K562 (cell line): Measurements from ENCODE around the gene HELZ. TPM values are rescaled to one million over a fixed set of nuclear protein-coding genes. Genes with fewer than 3 reads are reported as not detected.

ENCODE experiments used
- ATAC-seq: fragments of 200-7000 bp; cut with Tn5 transposase; 3 replicates; pipeline ENCODE4 v1.9.1; 2020; ENCODE audit warnings: moderate library complexity
- BruUV-seq: library from RNA; stranded (reverse); fragments of 400-500 nt; replicated peaks from 2 replicates; lab custom pipeline; 2021; lab: Mats Ljungman, UMichigan
- CTCF ChIA-PET: fragments of 300-600 bp; formaldehyde crosslinking; extraction: SDS; loops from one replicate; lab custom pipeline; 2021; ENCODE audit warnings: low intra/inter-chr PET ratio; lab: Yijun Ruan, JAX
- POLR2A ChIA-PET: fragments of 300-600, 350-650 bp; sonication (Branson Sonifier 250); formaldehyde crosslinking; extraction: SDS; loops from one replicate; lab custom pipeline; 2021; ENCODE audit warnings: antibody characterized with exemption, inconsistent platforms; lab: Yijun Ruan, JAX
- DNase-seq, 4 experiments: peaks; one replicate each; pipeline versions ENCODE4 v3.0.0 to v3.0.0-alpha.2; 2011 to 2018; ENCODE audit warnings: low spot score in 3 of 4, mixed read lengths in 3 of 4; ENCODE audit errors: extremely low read depth in 1 of 4
- FAIRE-seq: peaks from 2 replicates; lab custom pipeline; 2011; peaks lifted over from hg19 to GRCh38; lab: Jason Lieb, UNC
- H2AFZ ChIP-seq: 2 replicates; pipeline ENCODE4 v1.6.0; 2011; ENCODE audit warnings: low read depth, low read length, control low read depth, inconsistent platforms
- H3K27ac ChIP-seq: fragments of 200-600 bp; 3 replicates; pipeline ENCODE4 v1.8.0; 2011; ENCODE audit warnings: low read depth, mild to moderate bottlenecking, control low read depth, inconsistent platforms, low read length, moderate library complexity, mixed read lengths; ENCODE audit errors: extremely low read depth
- H3K27me3 ChIP-seq, 2 experiments: fragments of 300-600 bp in 1 of 2; 2 replicates in 1 of 2; 3 replicates in 1 of 2; pipeline versions ENCODE4 v1.6.0 to v1.8.0; 2011; ENCODE audit warnings: inconsistent platforms in 2 of 2, low read length in 2 of 2, mild to moderate bottlenecking in 1 of 2, mixed read lengths in 1 of 2, moderate library complexity in 1 of 2; ENCODE audit not compliant: control insufficient read depth in 2 of 2, insufficient read depth in 2 of 2
- H3K36me3 ChIP-seq: fragments of 300-600 bp; 3 replicates; pipeline ENCODE4 v1.8.0; 2011; ENCODE audit warnings: mild to moderate bottlenecking, low read length, inconsistent platforms; ENCODE audit not compliant: control insufficient read depth, insufficient read depth
- H3K4me1 ChIP-seq, 2 experiments: fragments of 200-600 bp in 1 of 2; replicated peaks in 1 of 2; 2 replicates in 1 of 2; 3 replicates in 1 of 2; pipeline versions ENCODE4 v1.5.1 to v1.8.0; 2011; ENCODE audit warnings: inconsistent platforms in 2 of 2, low read length in 2 of 2, mild to moderate bottlenecking in 1 of 2, mixed read lengths in 1 of 2, moderate library complexity in 1 of 2; ENCODE audit not compliant: control insufficient read depth in 2 of 2, insufficient read depth in 2 of 2
- H3K4me2 ChIP-seq: 2 replicates; pipeline ENCODE4 v1.6.1; 2011; ENCODE audit warnings: low read length, control low read depth, inconsistent platforms, mixed read lengths; ENCODE audit not compliant: insufficient read depth
- H3K4me3 ChIP-seq: fragments of 200-600 bp; sonication (generic), shearing (Covaris generic); 2 replicates; pipeline ENCODE4 v1.5.1; 2016; ENCODE audit warnings: control low read depth, inconsistent platforms
- H3K79me2 ChIP-seq: fragments of 200-600 bp; 3 replicates; pipeline ENCODE4 v1.8.0; 2011; ENCODE audit warnings: low read length, inconsistent platforms; ENCODE audit not compliant: control insufficient read depth, insufficient read depth
- H3K9ac ChIP-seq, 2 experiments: 2 replicates each; pipeline versions ENCODE4 v1.6.0 to v1.6.1; 2011; ENCODE audit warnings: low read depth in 2 of 2, low read length in 2 of 2, control low read depth in 1 of 2, inconsistent platforms in 1 of 2, mild to moderate bottlenecking in 1 of 2, mixed read lengths in 1 of 2; ENCODE audit not compliant: insufficient read depth in 1 of 2
- H3K9me1 ChIP-seq: one replicate; pipeline ENCODE4 v1.6.0; 2011; ENCODE audit warnings: inconsistent platforms, mild to moderate bottlenecking, low read length, moderate library complexity; ENCODE audit not compliant: control insufficient read depth, insufficient read depth
- H3K9me3 ChIP-seq: replicated peaks from 2 replicates; pipeline ENCODE4 v1.5.1; 2011; ENCODE audit warnings: low read depth, low read length, inconsistent platforms; ENCODE audit not compliant: control insufficient read depth, insufficient read depth
- H4K20me1 ChIP-seq: replicated peaks from 2 replicates; pipeline ENCODE4 v1.6.1; 2011; ENCODE audit warnings: low read length, inconsistent platforms, mixed read lengths; ENCODE audit not compliant: control insufficient read depth, insufficient read depth
- DACH1 ChIP-seq: fragments of 450-650 bp; IDR thresholded peaks from 2 replicates; pipeline ENCODE4 v1.6.1; 2018; ENCODE audit not compliant: partially characterized antibody
- FOXA3 ChIP-seq, 2 experiments: fragments of 450-650 bp in 1 of 2; sonication (generic) in 1 of 2; formaldehyde crosslinking; IDR thresholded peaks in 1 of 2; conservative IDR thresholded peaks in 1 of 2; 2 replicates each; pipeline versions ENCODE4 v1.4.0 to v1.8.0; 2020 to 2022; ENCODE audit warnings: mild to moderate bottlenecking in 2 of 2, missing genetic modification reagents in 1 of 2
- FOXJ3 ChIP-seq: sonication (generic); formaldehyde crosslinking; IDR thresholded peaks from 2 replicates; pipeline ENCODE4 v1.4.0; 2020; ENCODE audit warnings: mild to moderate bottlenecking, missing genetic modification reagents
- GTF2F1 ChIP-seq: IDR thresholded peaks from 2 replicates; pipeline ENCODE4 v1.6.1; 2011; ENCODE audit warnings: low read depth, low read length, improper control_type of control experiment
- IRF2 ChIP-seq: sonication (generic); formaldehyde crosslinking; IDR thresholded peaks from 2 replicates; pipeline ENCODE4 v1.8.1; 2022; ENCODE audit warnings: mild to moderate bottlenecking, missing genetic modification reagents
- PTTG1 ChIP-seq: fragments of 450-650 bp; IDR thresholded peaks from 2 replicates; pipeline ENCODE4 v1.6.1; 2016; ENCODE audit warnings: low read depth, mild to moderate bottlenecking, missing genetic modification characterization, missing compliant biosample characterization
- PYGO2 ChIP-seq: fragments of 450-650 bp; IDR thresholded peaks from 2 replicates; pipeline ENCODE4 v1.6.1; 2016; ENCODE audit warnings: mild to moderate bottlenecking, missing genetic modification characterization, moderate library complexity, missing compliant biosample characterization
- RUNX1 ChIP-seq: sonication (generic); IDR thresholded peaks from 2 replicates; pipeline ENCODE4 v1.6.1; 2016; ENCODE audit warnings: antibody characterized with exemption, low read depth
- SAFB2 ChIP-seq: fragments of 200-400 bp; formaldehyde crosslinking; IDR thresholded peaks from 2 replicates; pipeline ENCODE4 v1.6.1; 2018; ENCODE audit warnings: borderline replicate concordance, low read length, low read depth, moderate library complexity; ENCODE audit not compliant: severe bottlenecking
- SMAD4 ChIP-seq: fragments of 250-450 bp; sonication (Bioruptor Pico); conservative IDR thresholded peaks from 2 replicates; pipeline ENCODE4 v1.8.0; 2021; ENCODE audit warnings: inconsistent platforms, mild to moderate bottlenecking, moderate library complexity
- ZNF668 ChIP-seq: fragments of 250-450 bp; sonication (Bioruptor Pico); IDR thresholded peaks from 2 replicates; pipeline ENCODE4 v1.8.0; 2022; ENCODE audit warnings: mild to moderate bottlenecking, inconsistent platforms
- ZZZ3 ChIP-seq: fragments of 450-650 bp; IDR thresholded peaks from 2 replicates; pipeline ENCODE4 v1.6.1; 2016; ENCODE audit warnings: antibody characterized with exemption, mild to moderate bottlenecking, moderate library complexity
- WGBS: fragments of 100-300 bp; shearing (Covaris generic); methylation state at CpG from one replicate; pipeline ENCODE4 v1.1.6; 2016; ENCODE audit warnings: low coverage, mixed read lengths; ENCODE audit not compliant: insufficient coverage; ENCODE audit errors: missing lambda C conversion rate; 5-methylcytosine and 5-hydroxymethylcytosine counted together
- in situ Hi-C: fragments of 300-500 bp; cut with MboI; formaldehyde crosslinking; loops from 4 replicates; pipeline ENCODE4 v1.15.0; 2018; ENCODE audit warnings: inconsistent platforms, mixed read lengths
- intact Hi-C: fragments of 100-400 bp; cut with micrococcal nuclease; formaldehyde crosslinking; loops from 2 replicates; pipeline ENCODE4 v1.14.2; 2022
- polyA plus RNA-seq, 8 experiments: library from polyadenylated mRNA; depleted of rRNA in 4 of 8; stranded (reverse) in 5 of 8; unstranded in 3 of 8; fragments of >200 nt; fragmentation: Nextera tagmentation in 2 of 8; fragmentation: Illumina TruSeq in 1 of 8; extraction: Ambion mirVana in 2 of 8; extraction: Trizol in 1 of 8; gene quantifications; 2 replicates each; pipeline versions ENCODE4 v1.2.1 to v1.2.3, GENCODE V29; 2011 to 2014; ENCODE audit warnings: inconsistent platforms in 1 of 8, missing spikeins in 1 of 8
- total RNA-seq, 7 experiments: library from RNA; depleted of rRNA in 6 of 7; stranded (reverse); fragments of >200 nt in 6 of 7; fragmentation: Illumina TruSeq in 2 of 7; extraction: Trizol in 2 of 7; gene quantifications; 2 replicates each; pipeline versions ENCODE4 v1.2.1 to v1.2.3, GENCODE V29; 2011 to 2021; ENCODE audit warnings: low replicate concordance in 1 of 7
- TF ChIP-seq, protein P1 (sequence below), 2 experiments: fragments of 450-650 bp; IDR thresholded peaks; 2 replicates each; pipeline ENCODE4 v1.6.1; 2016

HELZ gene
- total and polyA plus RNA-seq, 9 of the 15 experiments (the other 6 are each of a cell fraction or from before 2014, with no cell fraction given), result 5.2 to 39.8 (median 17.3) TPM

DNA sequence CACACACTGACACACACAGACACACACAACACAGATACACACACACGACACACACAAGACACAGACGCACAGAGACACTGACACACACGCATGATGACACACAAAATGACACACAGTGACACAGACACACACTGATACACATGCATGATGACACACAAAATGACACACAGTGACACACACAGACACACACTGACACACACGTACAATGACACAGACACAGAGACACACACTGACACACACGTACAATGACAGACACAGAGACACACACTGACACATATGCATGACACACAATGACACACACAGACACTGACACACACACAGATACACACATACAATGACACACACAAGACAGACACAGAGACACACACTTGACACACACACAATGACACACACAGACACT, 190.4 kb downstream of the HELZ start:
- 0 out of 2 replicates have a peak, but pooled peaks have one; percentile 51 for TF ChIP-seq IRF2 (CRISPR knock-in tag)
- TF ChIP-seq RUNX1, result no peak
- TF ChIP-seq, all 486 proteins: peak for 1
- ChIA-PET CTCF (no interaction called here), POLR2A (no interaction called here)
- no TSS peak for BruUV-seq
- in situ Hi-C loops, result no loop called here
- Histone ChIP-seq H3K9ac (peak overlapping the region in 1 of 2 experiments; percentile 26; a peak in 1 of 4 replicates), H4K20me1 (no peaks in the 10 kb centered on the region), H3K9me1 (no peaks in the 10 kb centered on the region), H2AFZ (no peak overlapping the region), H3K4me1 (peaks cover 0 to 6% of the 10 kb centered on the region in 2 experiments; a peak in 1 of 5 replicates), H3K4me3 (no peak overlapping the region), H3K9me3 (no peaks in the 10 kb centered on the region), H3K4me2 (no peak overlapping the region), H3K36me3 (no peaks in the 10 kb centered on the region; the same call in 2 of the 3 replicates), H3K27ac (no peak overlapping the region), H3K79me2 (no peaks in the 10 kb centered on the region), H3K27me3 (peaks cover 28 to 48% of the 10 kb centered on the region in 2 experiments)
- no peak for ATAC-seq
- FAIRE-seq, result peak; percentile 6
- intact Hi-C loops, result no loop called here
- no peak for DNase-seq
- 25% methylated on average over 5 of the region's 5 CpGs for WGBS

DNA sequence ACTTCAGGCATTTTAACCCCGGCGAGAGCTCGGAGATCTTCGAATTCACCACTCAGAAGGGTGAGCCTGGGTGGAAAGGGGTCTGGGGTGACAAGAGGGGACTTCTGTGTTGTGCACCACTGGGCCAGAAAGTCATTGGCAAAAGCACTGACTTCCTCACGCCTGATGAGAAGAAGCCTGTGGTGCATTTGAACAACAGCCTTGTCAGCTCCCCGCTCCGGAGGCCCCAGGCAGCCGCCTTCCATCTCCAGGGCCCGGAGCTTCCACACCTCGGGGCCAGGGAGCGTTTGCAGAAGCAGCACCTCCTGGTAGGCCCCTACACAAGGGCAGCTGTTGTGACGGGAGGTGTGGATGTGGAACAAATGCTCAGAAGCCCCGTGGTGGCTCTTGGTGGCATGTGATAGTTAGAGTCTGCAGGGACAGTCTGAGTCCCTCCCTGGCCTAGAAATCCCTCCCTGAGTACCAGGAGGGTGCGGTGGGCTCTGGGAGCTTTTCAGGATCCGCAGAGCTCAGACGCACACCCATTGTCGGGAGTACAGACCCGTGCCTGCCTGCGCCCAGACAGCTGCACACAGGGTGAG, 190.9 kb downstream of the HELZ start:
- no peak overlapping the region for H3K27ac ChIP-seq
- no peak for FAIRE-seq
- in situ Hi-C loops, result no loop called here
- BruUV-seq, result no TSS peak
- TF ChIP-seq SMAD4 (CRISPR knock-in tag) (no peak), SAFB2 (no peak), DACH1 (no peak), ZZZ3 (no peak), FOXJ3 (CRISPR knock-in tag) (no peak), FOXA3 (CRISPR knock-in tag; conservative IDR thresholded peaks at IDR 0.05 in 1 of 2, IDR thresholded peaks at IDR 0.05 in 1 of 2) (no peak), PYGO2 (no peak), PTTG1 (tag) (no peak), ZNF668 (CRISPR knock-in tag) (no peak), GTF2F1 (no peak)
- TF ChIP-seq, protein P1, sequence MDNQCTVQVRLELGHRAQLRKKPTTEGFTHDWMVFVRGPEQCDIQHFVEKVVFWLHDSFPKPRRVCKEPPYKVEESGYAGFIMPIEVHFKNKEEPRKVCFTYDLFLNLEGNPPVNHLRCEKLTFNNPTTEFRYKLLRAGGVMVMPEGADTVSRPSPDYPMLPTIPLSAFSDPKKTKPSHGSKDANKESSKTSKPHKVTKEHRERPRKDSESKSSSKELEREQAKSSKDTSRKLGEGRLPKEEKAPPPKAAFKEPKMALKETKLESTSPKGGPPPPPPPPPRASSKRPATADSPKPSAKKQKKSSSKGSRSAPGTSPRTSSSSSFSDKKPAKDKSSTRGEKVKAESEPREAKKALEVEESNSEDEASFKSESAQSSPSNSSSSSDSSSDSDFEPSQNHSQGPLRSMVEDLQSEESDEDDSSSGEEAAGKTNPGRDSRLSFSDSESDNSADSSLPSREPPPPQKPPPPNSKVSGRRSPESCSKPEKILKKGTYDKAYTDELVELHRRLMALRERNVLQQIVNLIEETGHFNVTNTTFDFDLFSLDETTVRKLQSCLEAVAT (IDR thresholded peaks at IDR 0.05), result no peak
- H4K20me1 ChIP-seq, result no peaks in the 10 kb centered on the region
- no peaks in the 10 kb centered on the region for H3K79me2 ChIP-seq
- peaks cover 25 to 48% of the 10 kb centered on the region in 2 experiments for H3K27me3 ChIP-seq
- ChIA-PET POLR2A (interaction anchor here (0.5 kb wide), 1 partner anchor 101 kb away, joined by 3 read pairs; no protein-coding TSS in a partner anchor), CTCF (no interaction called here)
- H2AFZ ChIP-seq, result no peak overlapping the region
- WGBS, result 8% methylated on average over 15 of the region's 19 CpGs
- H3K9ac ChIP-seq, result no peak overlapping the region
- H3K4me2 ChIP-seq, result no peak overlapping the region
- intact Hi-C loops, result no loop called here
- H3K4me1 ChIP-seq, result peaks cover 0 to 6% of the 10 kb centered on the region in 2 experiments; a peak in 1 of 5 replicates
- no peaks in the 10 kb centered on the region; the same call in 1 of the 2 replicates for H3K9me3 ChIP-seq
- ATAC-seq, result peak; percentile 35
- no peaks in the 10 kb centered on the region; the same call in 2 of the 3 replicates for H3K36me3 ChIP-seq
- DNase-seq, result no peak
- H3K9me1 ChIP-seq, result no peaks in the 10 kb centered on the region
- H3K4me3 ChIP-seq, result no peak overlapping the region
